Activated CD8-positive, alpha-beta memory T cell treated with anti-CD3 and anti-CD28 coated beads for 48 hours (primary cell): ENCODE data around the gene MEOX2.

Experiments used
- DNase-seq, 3 experiments: peaks; one replicate each; pipeline ENCODE4 v3.0.0-alpha.2; 2020; ENCODE audit warnings: low read depth in 2 of 3, low spot score in 2 of 3

MEOX2 gene

GRCh38 chr7:15686295-15686956 lies at the start of gene MEOX2:
MEOX2 (minus strand) TSS chr7:15686683; CDS start chr7:15686402, 281 bp downstream.
- no peak for DNase-seq

- DNase-seq = no peak
Observed at GRCh38 chr7:15729746-15730145, 43.3 kb upstream of the MEOX2 start.

GRCh38 chr7:15725051-15725450 lies 38.6 kb upstream of the MEOX2 start:
- no peak for DNase-seq

- DNase-seq = no peak
Observed at GRCh38 chr7:15723841-15724240, 37.4 kb upstream of the MEOX2 start.

- no peak for DNase-seq
Observed at GRCh38 chr7:15720849-15721471, 34.5 kb upstream of the MEOX2 start.

- DNase-seq = no peak
Observed at GRCh38 chr7:15719311-15719710, 32.8 kb upstream of the MEOX2 start.

- no peak for DNase-seq
Observed at GRCh38 chr7:15715435-15715834, 29.0 kb upstream of the MEOX2 start.

GRCh38 chr7:15709978-15710377 lies 23.5 kb upstream of the MEOX2 start:
- DNase-seq = no peak

- no peak for DNase-seq
Observed at GRCh38 chr7:15707570-15707969, 21.1 kb upstream of the MEOX2 start.

- DNase-seq = no peak
Observed at GRCh38 chr7:15703732-15704131, 17.2 kb upstream of the MEOX2 start.

GRCh38 chr7:15692501-15693020 lies 6.1 kb upstream of the MEOX2 start:
- no peak for DNase-seq

GRCh38 chr7:15688911-15689310 lies 2.4 kb upstream of the MEOX2 start:
- DNase-seq = no peak

GRCh38 chr7:15688279-15688626 lies 1.8 kb upstream of the MEOX2 start:
- DNase-seq = no peak

- no peak for DNase-seq
Observed at GRCh38 chr7:15687546-15688278, 1.2 kb upstream of the MEOX2 start.

- no peak for DNase-seq
Observed at GRCh38 chr7:15686957-15687545, 568 bp upstream of the MEOX2 start.

GRCh38 chr7:15685358-15686294 lies 857 bp downstream of the MEOX2 start:
- no peak for DNase-seq

GRCh38 chr7:15684871-15685270 lies 1.6 kb downstream of the MEOX2 start:
- DNase-seq = no peak

GRCh38 chr7:15684111-15684800 lies 2.2 kb downstream of the MEOX2 start:
- no peak for DNase-seq

GRCh38 chr7:15682751-15683245 lies 3.7 kb downstream of the MEOX2 start:
- DNase-seq = no peak

GRCh38 chr7:15682111-15682510 lies 4.4 kb downstream of the MEOX2 start:
- no peak for DNase-seq
